Activated CD4-positive, alpha-beta T cell treated with anti-CD3 and anti-CD28 coated beads, Interleukin-2, amount 50 U/mL, for 1 hour (primary cell): ENCODE results near the gene IL36A.

Experiments
- DNase-seq: peaks from one replicate; pipeline ENCODE4 v3.0.0-alpha.2; 2020

The IL36A gene

DNA sequence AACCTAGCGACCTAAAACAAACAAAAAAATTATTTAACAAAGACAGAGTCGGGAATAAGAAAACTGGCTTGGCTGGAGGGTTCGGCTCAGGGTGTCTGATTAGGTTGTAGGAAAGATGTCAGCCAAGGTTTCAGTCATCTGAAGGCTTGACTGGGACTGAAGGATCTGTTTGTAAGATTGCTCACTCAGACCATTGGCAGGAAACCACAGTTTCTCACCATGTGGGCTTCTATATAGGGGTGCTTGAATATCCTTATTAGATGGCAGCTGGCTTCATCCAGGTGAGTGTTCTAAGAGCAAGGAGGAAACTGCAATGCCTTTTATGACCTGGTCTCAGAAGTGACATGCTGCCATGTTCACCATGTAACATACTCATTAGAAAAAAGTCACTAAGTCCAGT lies 48.4 kb downstream of the IL36A start:
- DNase-seq, result no peak

DNA sequence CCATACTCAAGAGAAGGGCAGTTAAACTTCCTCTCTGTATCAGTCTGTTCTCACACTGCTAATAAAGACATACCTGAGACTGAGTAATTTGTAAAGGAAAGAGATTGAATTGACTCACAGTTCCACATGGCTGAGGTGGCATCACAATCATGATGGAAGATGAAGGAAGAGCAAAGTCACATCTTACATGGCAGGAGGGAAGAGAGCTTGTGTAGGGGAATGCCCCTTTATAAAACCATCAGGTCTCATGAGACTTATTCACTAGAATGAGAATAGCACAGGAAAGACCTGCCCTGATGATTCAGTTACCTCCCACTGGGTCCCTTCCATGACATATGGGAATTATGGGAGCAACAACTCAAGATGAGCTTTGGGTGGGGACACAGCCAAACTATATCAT lies 48.8 kb downstream of the IL36A start:
- no peak for DNase-seq

DNA sequence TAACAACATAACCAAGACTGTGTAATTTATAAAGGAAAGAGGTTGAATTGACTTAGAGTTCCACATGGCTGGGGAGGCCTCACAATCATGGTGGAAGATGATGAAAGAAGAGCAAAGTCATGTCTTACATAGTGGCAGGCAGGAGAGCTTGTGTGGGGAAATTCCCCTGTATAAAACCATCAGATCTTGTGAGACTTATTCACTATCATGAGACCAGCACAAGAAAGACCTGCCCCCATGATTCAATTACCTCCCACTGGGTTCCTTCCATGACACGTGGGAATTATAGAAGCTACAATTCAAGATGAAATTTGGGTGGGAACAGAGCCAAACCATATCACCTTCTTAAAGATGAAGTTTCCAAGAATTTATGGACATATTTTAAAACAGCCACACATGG lies 51.3 kb downstream of the IL36A start:
- no peak for DNase-seq

DNA sequence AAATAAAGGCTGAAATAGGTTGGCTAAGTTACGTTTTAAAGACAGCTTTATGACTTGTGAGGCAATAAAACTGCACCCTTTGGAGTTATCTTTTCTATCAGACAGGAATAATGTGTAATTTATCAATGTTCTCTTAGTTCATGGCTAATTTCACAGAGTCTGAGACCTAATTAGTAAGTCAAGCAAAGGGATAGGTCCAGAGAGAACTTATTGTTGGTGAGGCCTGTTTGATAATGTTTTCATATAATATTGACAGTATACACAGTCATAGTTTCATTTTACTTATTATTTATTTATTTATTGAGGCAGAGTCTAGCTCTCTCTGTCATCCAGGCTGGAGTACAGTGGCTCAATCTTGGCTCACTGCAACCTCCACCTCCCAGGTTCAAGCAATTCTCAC lies 51.9 kb downstream of the IL36A start:
- no peak for DNase-seq
